Endothelial cell of umbilical vein (primary cell): ENCODE data around the gene CST8.

Source experiments
- CTCF ChIP-seq, 2 donors: IDR thresholded peaks; 1 replicate in 1 of 2; 2 replicates in 1 of 2; pipeline ENCODE4 v1.5.1; 2011; ENCODE audit warnings: low read length in 2 of 2, mild to moderate bottlenecking in 2 of 2, moderate library complexity in 2 of 2, control low read depth in 1 of 2, inconsistent platforms in 1 of 2, low read depth in 1 of 2; ENCODE audit not compliant: insufficient read depth in 1 of 2; ENCODE audit errors: extremely low read depth in 1 of 2
- EZH2 ChIP-seq: IDR thresholded peaks from 2 replicates; pipeline ENCODE4 v1.6.1; 2012; ENCODE audit warnings: borderline replicate concordance, low read depth, mild to moderate bottlenecking, moderate library complexity, low read length, inconsistent platforms; ENCODE audit not compliant: severe bottlenecking
- GATA2 ChIP-seq: IDR thresholded peaks from 2 replicates; pipeline ENCODE4 v1.7.0; 2011; ENCODE audit warnings: low read depth, mild to moderate bottlenecking, moderate library complexity, mixed read lengths, low read length; ENCODE audit not compliant: insufficient read length, insufficient read depth
- JUN ChIP-seq: IDR thresholded peaks from 2 replicates; pipeline ENCODE4 v1.6.1; 2011; ENCODE audit warnings: borderline replicate concordance, low read depth; ENCODE audit not compliant: insufficient read length, insufficient read depth
- POLR2A ChIP-seq: IDR thresholded peaks from 2 replicates; pipeline ENCODE4 v1.6.1; 2012; ENCODE audit warnings: low read depth, mild to moderate bottlenecking, control low read depth, low read length
- POLR2AphosphoS5 ChIP-seq: IDR thresholded peaks from 2 replicates; pipeline ENCODE4 v1.6.1; 2012; ENCODE audit warnings: low read depth, mild to moderate bottlenecking, control low read depth, low read length, moderate library complexity; ENCODE audit not compliant: insufficient read depth

- TF ChIP-seq POLR2A: no peak
- TF ChIP-seq CTCF (IDR thresholded peaks at IDR 0.05; ENCODE audit: extremely low read depth in 1 of 2, insufficient read depth in 1 of 2, low read depth in 1 of 2, low read length in 2 of 2): no peak
- TF ChIP-seq POLR2AphosphoS5: no peak
- TF ChIP-seq JUN: no peak
- no peak for TF ChIP-seq GATA2
- TF ChIP-seq EZH2: no peak
These were observed 12.7 kb downstream of the CST8 start for GRCh38 chr20:23503649-23504048.
